Liver (tissue), 9 donors: ENCODE measurements around the gene HNRNPR. TPM values are rescaled to one million over a fixed set of nuclear protein-coding genes. Genes with fewer than 3 reads are reported as not detected.

Source experiments
- DNase-seq: peaks from one replicate; pipeline ENCODE4 v3.0.0-alpha.2; 2017; ENCODE audit warnings: low spot score
- H3K27ac ChIP-seq, 2 donors: one replicate each; pipeline ENCODE4 v1.7.0; 2013; ENCODE audit warnings: inconsistent platforms in 2 of 2, low read length in 2 of 2, control low read depth in 1 of 2, low read depth in 1 of 2, mild to moderate bottlenecking in 1 of 2
- H3K27me3 ChIP-seq, 4 donors: one replicate each; pipeline versions ENCODE4 v1.6.1 to v1.7.0; 2013; ENCODE audit warnings: low read length in 3 of 4, inconsistent platforms in 1 of 4, mild to moderate bottlenecking in 1 of 4, moderate library complexity in 1 of 4; ENCODE audit not compliant: control insufficient read depth in 4 of 4, insufficient read depth in 4 of 4
- H3K36me3 ChIP-seq, 4 donors: one replicate each; pipeline versions ENCODE4 v1.6.1 to v1.7.0; 2013; ENCODE audit warnings: low read length in 3 of 4, mild to moderate bottlenecking in 3 of 4, low read depth in 1 of 4, moderate library complexity in 1 of 4; ENCODE audit not compliant: control insufficient read depth in 4 of 4, insufficient read depth in 3 of 4
- H3K4me1 ChIP-seq, 4 donors: one replicate each; pipeline versions ENCODE4 v1.6.1 to v1.7.0; 2013; ENCODE audit warnings: low read length in 3 of 4, mild to moderate bottlenecking in 3 of 4, moderate library complexity in 1 of 4; ENCODE audit not compliant: control insufficient read depth in 4 of 4, insufficient read depth in 4 of 4
- H3K4me3 ChIP-seq, 3 donors: one replicate each; pipeline versions ENCODE4 v1.6.1 to v1.7.0; 2013; ENCODE audit warnings: low read length in 3 of 3, control low read depth in 1 of 3, low read depth in 1 of 3, mild to moderate bottlenecking in 1 of 3
- H3K9ac ChIP-seq, 2 donors: one replicate each; pipeline ENCODE4 v1.7.0; 2013; ENCODE audit warnings: low read length in 2 of 2, mild to moderate bottlenecking in 2 of 2, moderate library complexity in 2 of 2, control low read depth in 1 of 2, low read depth in 1 of 2
- H3K9me3 ChIP-seq, 4 donors: one replicate each; pipeline versions ENCODE4 v1.6.1 to v1.7.0; 2013; ENCODE audit warnings: low read length in 3 of 4; ENCODE audit not compliant: control insufficient read depth in 4 of 4
- EGR1 ChIP-seq, 2 donors: IDR thresholded peaks; 2 replicates each; pipeline ENCODE4 v1.6.1; 2016 to 2018; ENCODE audit warnings: antibody characterized with exemption in 2 of 2, low read depth in 2 of 2
- FOXA1 ChIP-seq: IDR thresholded peaks from 2 replicates; pipeline ENCODE4 v1.6.1; 2016; ENCODE audit warnings: antibody characterized with exemption
- FOXA2 ChIP-seq: IDR thresholded peaks from 2 replicates; pipeline ENCODE4 v1.6.1; 2016; ENCODE audit warnings: antibody characterized with exemption
- GABPA ChIP-seq, 2 donors: IDR thresholded peaks in 1 of 2; conservative IDR thresholded peaks in 1 of 2; 2 replicates each; pipeline ENCODE4 v1.6.1; 2016; ENCODE audit warnings: antibody characterized with exemption in 2 of 2, mild to moderate bottlenecking in 1 of 2, moderate library complexity in 1 of 2
- HNF4A ChIP-seq, 2 donors: conservative IDR thresholded peaks; 2 replicates each; pipeline ENCODE4 v1.6.1; 2016; ENCODE audit warnings: antibody characterized with exemption in 2 of 2, mild to moderate bottlenecking in 2 of 2
- RAD21 ChIP-seq, 2 donors: IDR thresholded peaks; 2 replicates each; pipeline ENCODE4 v1.6.1; 2016; ENCODE audit warnings: antibody characterized with exemption in 2 of 2, mild to moderate bottlenecking in 2 of 2
- RXRA ChIP-seq, 2 donors: IDR thresholded peaks; 2 replicates each; pipeline ENCODE4 v1.6.1; 2017 to 2018; ENCODE audit warnings: antibody characterized with exemption in 2 of 2, mild to moderate bottlenecking in 1 of 2
- TAF1 ChIP-seq: conservative IDR thresholded peaks from 2 replicates; pipeline ENCODE4 v1.6.1; 2016; ENCODE audit warnings: antibody characterized with exemption, mild to moderate bottlenecking
- WGBS: extraction: QIAGEN DNeasy Blood & Tissue Kit; methylation state at CpG from one replicate; pipeline ENCODE4 v1.1.7; 2013; 5-methylcytosine and 5-hydroxymethylcytosine counted together
- polyA plus RNA-seq, 2 donors: library from polyadenylated mRNA; stranded (reverse) in 1 of 2; unstranded in 1 of 2; fragments of 200-250 nt in 1 of 2; fragments of >200 nt in 1 of 2; fragmentation: Nextera tagmentation in 1 of 2; extraction: Ambion mirVana in 1 of 2; gene quantifications; one replicate each; pipeline versions ENCODE4 v1.2.1 to v1.2.3, GENCODE V29; 2013 to 2015
- total RNA-seq, 2 donors: library from RNA; depleted of rRNA; stranded (reverse); fragments of >200 nt; gene quantifications; one replicate each; pipeline ENCODE4 v1.2.3, GENCODE V29; 2014
- TF ChIP-seq, protein P1 (sequence below): IDR thresholded peaks from 2 replicates; pipeline ENCODE4 v1.6.1; 2016; ENCODE audit warnings: antibody characterized with exemption
- TF ChIP-seq, protein P2 (sequence below): IDR thresholded peaks from 2 replicates; pipeline ENCODE4 v1.6.1; 2016; ENCODE audit warnings: antibody characterized with exemption, mild to moderate bottlenecking
- TF ChIP-seq, protein P3 (sequence below): IDR thresholded peaks from 2 replicates; pipeline ENCODE4 v1.6.1; 2016; ENCODE audit warnings: antibody characterized with exemption
- donor health status: healthy.
- donor health status: healthy.
- donor health status: healthy.
- donor health status: healthy.
- donor health status: healthy.

The HNRNPR gene
- total and polyA plus RNA-seq, 4 donors = 31.2 to 57.0 (median 38.4) TPM

DNA sequence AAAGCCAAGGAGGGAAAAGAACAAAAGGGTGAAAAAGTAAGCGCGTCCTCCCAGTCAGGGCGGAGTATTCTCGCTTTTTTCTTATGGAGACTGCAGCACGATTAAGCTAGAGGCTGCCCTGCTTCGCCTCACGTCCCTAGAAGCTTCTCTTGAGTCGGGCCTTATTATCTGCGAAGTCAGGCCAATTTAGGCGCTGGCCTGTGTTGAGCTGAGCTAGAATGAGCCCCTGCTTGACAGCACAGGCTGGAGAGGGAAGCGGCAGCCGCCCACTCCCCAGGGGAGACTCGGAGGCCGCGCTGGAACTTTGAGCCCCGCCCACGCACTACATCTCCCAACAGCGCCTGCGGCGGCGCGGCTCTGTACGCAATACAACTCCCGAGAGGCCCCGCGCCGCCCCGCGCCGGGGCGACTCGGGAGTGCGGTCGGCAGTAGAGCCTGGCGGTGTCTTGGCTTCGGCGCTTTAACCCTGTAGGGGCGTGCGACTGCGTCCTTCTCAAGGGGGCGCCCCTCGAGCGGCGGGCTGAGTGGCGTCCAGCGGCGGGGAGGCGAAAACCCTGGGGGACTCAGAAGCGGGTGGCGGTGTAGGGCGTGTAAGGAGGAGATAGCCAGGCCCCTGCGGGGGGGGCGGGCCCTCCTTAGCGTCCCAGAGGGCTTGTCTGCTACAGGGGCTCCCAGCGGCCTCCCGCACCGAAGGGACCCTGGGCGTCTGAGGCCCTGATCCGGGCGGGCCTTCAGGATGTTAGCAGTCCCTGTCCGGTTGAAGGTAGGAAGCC, 24.7 kb upstream of the HNRNPR start:
- no peaks in the 10 kb centered on the region for H3K27me3 ChIP-seq
- under 1% methylated on average over 61 of the region's 61 CpGs for WGBS
- peaks cover 3 to 34% (median 29%) of the 10 kb centered on the region in 4 donors for H3K4me1 ChIP-seq

DNA sequence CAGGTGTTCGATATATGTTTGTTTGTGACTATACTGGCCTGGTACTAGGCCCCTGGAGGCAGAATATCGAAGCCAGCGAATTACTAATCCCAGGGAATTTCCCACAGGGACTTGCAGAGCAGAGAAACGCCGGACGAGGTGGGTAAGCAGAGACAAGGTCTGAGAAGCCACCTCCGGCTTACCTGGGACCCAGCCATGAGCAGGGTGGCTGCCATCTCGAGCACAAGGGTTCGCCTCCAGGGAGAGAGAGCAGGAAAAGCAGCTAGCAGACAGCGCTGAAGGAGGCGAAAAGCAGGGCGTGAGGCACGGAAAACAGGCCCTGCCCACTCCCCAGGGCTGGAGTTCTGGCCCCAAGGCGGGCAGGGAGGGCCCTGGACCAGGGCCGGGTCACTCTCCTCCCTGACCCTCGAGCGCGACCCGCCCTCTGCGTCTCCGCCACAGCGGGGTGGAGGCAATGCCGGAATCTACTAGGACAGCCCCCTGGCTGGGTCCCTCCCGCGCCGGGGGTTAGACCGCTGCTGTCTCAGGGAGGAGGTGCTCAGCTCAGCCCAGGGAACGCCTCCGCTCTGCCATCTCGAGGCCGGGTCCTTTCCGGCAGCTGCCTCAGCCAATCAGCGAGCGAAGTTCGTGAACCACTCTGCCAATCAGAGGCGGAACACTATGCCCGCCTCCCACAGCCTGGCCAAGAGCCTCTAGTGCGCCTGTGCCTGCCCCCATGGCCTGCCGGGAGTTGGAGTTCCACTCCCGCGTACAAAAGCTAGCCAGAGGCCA, 23.9 kb upstream of the HNRNPR start:
- 1% methylated on average over 41 of the region's 41 CpGs for WGBS
- TF ChIP-seq HNF4A (conservative IDR thresholded peaks at IDR 0.05) (peak; percentile 71 to 79), FOXA1 (no peak), RXRA (IDR thresholded peaks at IDR 0.05) (peak; percentile 62 to 83), FOXA2 (no peak), GABPA (IDR thresholded peaks at IDR 0.05 in 1 of 2, conservative IDR thresholded peaks at IDR 0.05 in 1 of 2) (peak in 1 of 2 donors; percentile 72), TAF1 (peak; percentile 41)
- TF ChIP-seq, protein P1, sequence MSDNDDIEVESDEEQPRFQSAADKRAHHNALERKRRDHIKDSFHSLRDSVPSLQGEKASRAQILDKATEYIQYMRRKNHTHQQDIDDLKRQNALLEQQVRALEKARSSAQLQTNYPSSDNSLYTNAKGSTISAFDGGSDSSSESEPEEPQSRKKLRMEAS = peak; percentile 32
- TF ChIP-seq, protein P2, sequence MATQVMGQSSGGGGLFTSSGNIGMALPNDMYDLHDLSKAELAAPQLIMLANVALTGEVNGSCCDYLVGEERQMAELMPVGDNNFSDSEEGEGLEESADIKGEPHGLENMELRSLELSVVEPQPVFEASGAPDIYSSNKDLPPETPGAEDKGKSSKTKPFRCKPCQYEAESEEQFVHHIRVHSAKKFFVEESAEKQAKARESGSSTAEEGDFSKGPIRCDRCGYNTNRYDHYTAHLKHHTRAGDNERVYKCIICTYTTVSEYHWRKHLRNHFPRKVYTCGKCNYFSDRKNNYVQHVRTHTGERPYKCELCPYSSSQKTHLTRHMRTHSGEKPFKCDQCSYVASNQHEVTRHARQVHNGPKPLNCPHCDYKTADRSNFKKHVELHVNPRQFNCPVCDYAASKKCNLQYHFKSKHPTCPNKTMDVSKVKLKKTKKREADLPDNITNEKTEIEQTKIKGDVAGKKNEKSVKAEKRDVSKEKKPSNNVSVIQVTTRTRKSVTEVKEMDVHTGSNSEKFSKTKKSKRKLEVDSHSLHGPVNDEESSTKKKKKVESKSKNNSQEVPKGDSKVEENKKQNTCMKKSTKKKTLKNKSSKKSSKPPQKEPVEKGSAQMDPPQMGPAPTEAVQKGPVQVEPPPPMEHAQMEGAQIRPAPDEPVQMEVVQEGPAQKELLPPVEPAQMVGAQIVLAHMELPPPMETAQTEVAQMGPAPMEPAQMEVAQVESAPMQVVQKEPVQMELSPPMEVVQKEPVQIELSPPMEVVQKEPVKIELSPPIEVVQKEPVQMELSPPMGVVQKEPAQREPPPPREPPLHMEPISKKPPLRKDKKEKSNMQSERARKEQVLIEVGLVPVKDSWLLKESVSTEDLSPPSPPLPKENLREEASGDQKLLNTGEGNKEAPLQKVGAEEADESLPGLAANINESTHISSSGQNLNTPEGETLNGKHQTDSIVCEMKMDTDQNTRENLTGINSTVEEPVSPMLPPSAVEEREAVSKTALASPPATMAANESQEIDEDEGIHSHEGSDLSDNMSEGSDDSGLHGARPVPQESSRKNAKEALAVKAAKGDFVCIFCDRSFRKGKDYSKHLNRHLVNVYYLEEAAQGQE = peak; percentile 83
- TF ChIP-seq, protein P3, sequence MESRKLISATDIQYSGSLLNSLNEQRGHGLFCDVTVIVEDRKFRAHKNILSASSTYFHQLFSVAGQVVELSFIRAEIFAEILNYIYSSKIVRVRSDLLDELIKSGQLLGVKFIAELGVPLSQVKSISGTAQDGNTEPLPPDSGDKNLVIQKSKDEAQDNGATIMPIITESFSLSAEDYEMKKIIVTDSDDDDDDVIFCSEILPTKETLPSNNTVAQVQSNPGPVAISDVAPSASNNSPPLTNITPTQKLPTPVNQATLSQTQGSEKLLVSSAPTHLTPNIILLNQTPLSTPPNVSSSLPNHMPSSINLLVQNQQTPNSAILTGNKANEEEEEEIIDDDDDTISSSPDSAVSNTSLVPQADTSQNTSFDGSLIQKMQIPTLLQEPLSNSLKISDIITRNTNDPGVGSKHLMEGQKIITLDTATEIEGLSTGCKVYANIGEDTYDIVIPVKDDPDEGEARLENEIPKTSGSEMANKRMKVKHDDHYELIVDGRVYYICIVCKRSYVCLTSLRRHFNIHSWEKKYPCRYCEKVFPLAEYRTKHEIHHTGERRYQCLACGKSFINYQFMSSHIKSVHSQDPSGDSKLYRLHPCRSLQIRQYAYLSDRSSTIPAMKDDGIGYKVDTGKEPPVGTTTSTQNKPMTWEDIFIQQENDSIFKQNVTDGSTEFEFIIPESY = no peak

More for the DNA sequence above, 24.7 kb upstream of the HNRNPR start:
- Histone ChIP-seq H3K4me3 (peak overlapping the region; percentile 81 to 88 (median 88)), H3K9ac (peak overlapping the region; percentile 98 to 100), H3K27ac (peak overlapping the region; percentile 100), H3K9me3 (peaks cover under 1 to 11% (median 4%) of the 10 kb centered on the region in 4 donors), H3K36me3 (peaks cover 0 to 10% (median 8%) of the 10 kb centered on the region in 4 donors)
- TF ChIP-seq TAF1 = peak; percentile 53
- peak; percentile 95 for TF ChIP-seq EGR1 (IDR thresholded peaks at IDR 0.05; ENCODE audit: low read depth in 2 of 2)
- TF ChIP-seq, protein P3 = peak; percentile 48
- peak; percentile 35 to 39 for TF ChIP-seq RAD21 (IDR thresholded peaks at IDR 0.05)
- no peak for TF ChIP-seq RXRA (IDR thresholded peaks at IDR 0.05)
- peak; percentile 26 to 27 for TF ChIP-seq HNF4A (conservative IDR thresholded peaks at IDR 0.05)
- TF ChIP-seq, protein P2 = no peak
- DNase-seq = peak; percentile 89

More for the DNA sequence above, 23.9 kb upstream of the HNRNPR start:
- DNase-seq = peak; percentile 97
- Histone ChIP-seq H3K4me1 (peaks cover 3 to 34% (median 27%) of the 10 kb centered on the region in 4 donors), H3K9ac (peak overlapping the region; percentile 98 to 100), H3K27ac (peak overlapping the region; percentile 100), H3K9me3 (peaks cover 3 to 12% (median 8%) of the 10 kb centered on the region in 4 donors), H3K4me3 (peak overlapping the region; percentile 81 to 88 (median 88)), H3K27me3 (no peaks in the 10 kb centered on the region), H3K36me3 (peaks cover 2 to 14% (median 12%) of the 10 kb centered on the region in 4 donors)
